ENCODE data around the gene RPS19BP1.
"Not testable (repeated sequence)": the region's sequence is repeated elsewhere in the genome, so short reads cannot be mapped to it uniquely, and the experiment has no call there.

The RPS19BP1 gene

GRCh38 chr22:39510529-39511149 lies 21.9 kb downstream of the RPS19BP1 start:
- no peak overlapping the region for H3K4me3 ChIP-seq (ENCODE audit: low read depth, low read length)
- TF ChIP-seq, protein P1, sequence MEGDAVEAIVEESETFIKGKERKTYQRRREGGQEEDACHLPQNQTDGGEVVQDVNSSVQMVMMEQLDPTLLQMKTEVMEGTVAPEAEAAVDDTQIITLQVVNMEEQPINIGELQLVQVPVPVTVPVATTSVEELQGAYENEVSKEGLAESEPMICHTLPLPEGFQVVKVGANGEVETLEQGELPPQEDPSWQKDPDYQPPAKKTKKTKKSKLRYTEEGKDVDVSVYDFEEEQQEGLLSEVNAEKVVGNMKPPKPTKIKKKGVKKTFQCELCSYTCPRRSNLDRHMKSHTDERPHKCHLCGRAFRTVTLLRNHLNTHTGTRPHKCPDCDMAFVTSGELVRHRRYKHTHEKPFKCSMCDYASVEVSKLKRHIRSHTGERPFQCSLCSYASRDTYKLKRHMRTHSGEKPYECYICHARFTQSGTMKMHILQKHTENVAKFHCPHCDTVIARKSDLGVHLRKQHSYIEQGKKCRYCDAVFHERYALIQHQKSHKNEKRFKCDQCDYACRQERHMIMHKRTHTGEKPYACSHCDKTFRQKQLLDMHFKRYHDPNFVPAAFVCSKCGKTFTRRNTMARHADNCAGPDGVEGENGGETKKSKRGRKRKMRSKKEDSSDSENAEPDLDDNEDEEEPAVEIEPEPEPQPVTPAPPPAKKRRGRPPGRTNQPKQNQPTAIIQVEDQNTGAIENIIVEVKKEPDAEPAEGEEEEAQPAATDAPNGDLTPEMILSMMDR (IDR thresholded peaks at IDR 0.05; ENCODE audit: low read depth, low read length): no peak

DNA sequence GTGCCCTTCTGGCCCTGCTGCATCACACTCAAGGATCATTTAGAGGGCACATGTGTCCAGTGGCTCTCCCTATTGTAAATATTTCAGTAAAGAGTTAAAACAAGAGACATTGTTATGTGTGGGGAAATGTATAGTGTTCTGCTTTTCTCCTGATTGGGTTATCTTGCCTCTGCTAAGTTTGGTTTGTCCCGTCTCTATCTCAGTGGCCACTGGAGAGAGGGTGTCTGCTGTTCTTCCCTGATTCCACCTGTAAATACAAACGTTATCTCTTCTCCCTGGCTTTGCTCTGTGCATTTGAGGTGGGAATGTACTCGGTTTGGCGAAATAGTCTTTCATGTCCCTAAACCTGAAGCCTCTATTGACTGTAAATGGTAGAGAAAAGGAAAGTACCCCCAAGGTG lies 24.2 kb downstream of the RPS19BP1 start:
- no peak overlapping the region for H3K4me3 ChIP-seq (ENCODE audit: low read depth, low read length)
- TF ChIP-seq, protein P1 (IDR thresholded peaks at IDR 0.05; ENCODE audit: low read depth, low read length): no peak

- not testable (repeated sequence) for H3K4me3 ChIP-seq (ENCODE audit: low read depth, low read length)
These were observed 25.5 kb downstream of the RPS19BP1 start for GRCh38 chr22:39507021-39507420.

GRCh38 chr22:39504071-39504470 lies 28.5 kb downstream of the RPS19BP1 start:
- TF ChIP-seq, protein P1 (IDR thresholded peaks at IDR 0.05; ENCODE audit: low read depth, low read length): no peak
- H3K4me3 ChIP-seq (ENCODE audit: low read depth, low read length): no peak overlapping the region

DNA sequence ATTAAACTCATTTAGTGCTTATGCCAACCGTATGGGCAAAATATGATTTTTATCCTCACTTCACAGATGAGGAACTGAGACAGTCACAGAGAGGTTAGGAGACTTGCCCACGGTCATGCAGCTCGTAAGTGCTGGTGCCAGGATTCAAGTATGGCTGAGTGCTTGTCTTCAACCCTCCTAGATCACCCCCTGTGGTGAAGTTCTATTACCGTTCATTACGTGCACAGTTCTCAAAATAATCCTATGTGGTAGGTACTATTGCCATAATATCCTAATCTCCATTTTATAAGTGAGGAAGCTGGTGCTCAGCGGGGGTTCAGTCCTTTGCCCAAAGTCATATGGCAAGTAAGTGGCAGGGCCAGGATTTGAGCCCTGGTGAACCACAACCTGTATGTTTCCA lies 28.9 kb downstream of the RPS19BP1 start:
- peak overlapping the region; percentile 72 for H3K4me3 ChIP-seq (ENCODE audit: low read depth, low read length)
- TF ChIP-seq, protein P1 (IDR thresholded peaks at IDR 0.05; ENCODE audit: low read depth, low read length): no peak

GRCh38 chr22:39502789-39503409 lies 29.6 kb downstream of the RPS19BP1 start:
- peak overlapping the region; percentile 72 for H3K4me3 ChIP-seq (ENCODE audit: low read depth, low read length)
- TF ChIP-seq, protein P1 (IDR thresholded peaks at IDR 0.05; ENCODE audit: low read depth, low read length): no peak

DNA sequence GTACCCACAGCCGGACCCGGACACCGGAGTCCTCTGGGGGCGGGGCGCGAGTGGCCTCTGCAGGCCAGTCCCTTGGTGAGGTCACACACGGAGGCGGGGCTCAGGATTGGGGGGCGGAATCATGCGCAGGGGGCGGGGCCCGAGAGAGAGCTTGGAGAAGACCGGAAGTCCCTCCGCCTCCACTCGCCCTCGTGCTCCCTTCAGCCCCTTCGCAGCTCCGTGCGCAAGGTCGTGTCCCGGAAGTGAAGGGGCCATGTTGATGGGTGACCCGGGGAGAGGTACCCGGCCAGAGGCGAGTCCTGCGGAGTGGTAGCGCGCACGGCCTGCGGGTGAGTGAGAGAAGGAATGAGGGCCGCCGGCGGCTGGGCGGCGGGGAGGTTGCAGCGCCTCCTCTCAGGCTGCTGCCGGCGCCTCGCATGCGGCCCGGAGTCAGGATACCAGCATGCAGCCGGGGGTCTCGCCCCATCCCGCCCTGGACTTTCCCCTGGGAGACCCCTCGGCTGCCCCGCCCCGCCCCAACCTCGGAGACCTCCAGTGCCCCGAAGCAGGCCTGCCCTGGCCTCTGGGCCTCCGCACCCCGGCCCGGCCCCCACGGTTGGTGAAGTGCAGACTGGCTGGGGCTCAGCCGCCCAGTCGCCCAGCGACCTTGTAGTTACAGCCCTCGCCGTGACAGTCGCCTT lies 30.3 kb downstream of the RPS19BP1 start, which contains the start of gene MIEF1:
Gene MIEF1 (plus strand): TSS at position 182 of the 680 bp plus-strand sequence. CDS start 9,005 bp downstream, outside the sequence.
- H3K4me3 ChIP-seq (ENCODE audit: low read depth, low read length): peak within 1 kb of the TSS; percentile 72
- TF ChIP-seq, protein P1 (IDR thresholded peaks at IDR 0.05; ENCODE audit: low read depth, low read length): no peak
